ENCODE data around the gene PCARE. TPM values are rescaled to one million over a fixed set of nuclear protein-coding genes. Genes with fewer than 3 reads are reported as not detected.

Gene PCARE
- total and polyA plus RNA-seq, 2 of the 8 experiments (the other 6 are each of a cell fraction or from before 2014, with no cell fraction given), result not detected

GRCh38 chr2:29046321-29046720, 28.0 kb downstream of the PCARE start:
- Histone ChIP-seq H3K4me2 (ENCODE audit: insufficient read depth in 1 of 2, low read depth in 2 of 2, low read length in 2 of 2) (no peak overlapping the region), H3K23me2 (ENCODE audit: low read depth, low read length) (peaks cover 5% of the 10 kb centered on the region; the same call in 1 of the 2 replicates), H4K5ac (ENCODE audit: insufficient read length, low read depth, low read length) (no peak overlapping the region), H3K4me1 (replicated peaks in 1 of 4; ENCODE audit: control insufficient read depth in 3 of 4, insufficient read depth in 4 of 4, low read length in 3 of 4) (no peaks in the 10 kb centered on the region; a peak in 1 of 7 replicates), H2BK12ac (ENCODE audit: low read depth, low read length) (no peak overlapping the region), H3K27me3 (replicated peaks in 1 of 4; ENCODE audit: control insufficient read depth in 3 of 4, extremely low read depth in 1 of 4, insufficient read depth in 3 of 4, low read length in 3 of 4) (no peaks in the 10 kb centered on the region), H3K79me1 (ENCODE audit: low read depth, low read length) (no peaks in the 10 kb centered on the region), H2AFZ (ENCODE audit: low read length) (no peak overlapping the region), H2AK5ac (ENCODE audit: low read depth, low read length) (no peak overlapping the region), H3K27ac (ENCODE audit: low read depth, low read length) (no peak overlapping the region), H3K9me3 (ENCODE audit: insufficient read depth in 2 of 2, low read depth in 1 of 2, low read length in 1 of 2) (no peaks in the 10 kb centered on the region), H2BK15ac (ENCODE audit: low read length) (no peak overlapping the region), H3K56ac (replicated peaks; ENCODE audit: insufficient read length, low read depth, low read length) (no peak overlapping the region), H3K4ac (replicated peaks; ENCODE audit: insufficient read length, low read depth, low read length) (no peak overlapping the region), H2BK20ac (ENCODE audit: low read length) (no peak overlapping the region), H3K14ac (ENCODE audit: insufficient read length) (no peak overlapping the region), H3K79me2 (ENCODE audit: control insufficient read depth in 1 of 2, insufficient read depth in 2 of 2, low read length in 2 of 2) (no peaks in the 10 kb centered on the region), H3K36me3 (ENCODE audit: control insufficient read depth in 2 of 4, insufficient read depth in 4 of 4, low read length in 3 of 4) (no peaks in the 10 kb centered on the region), H3K4me3 (ENCODE audit: extremely low read depth in 1 of 4, insufficient read depth in 2 of 4, low read depth in 3 of 4, low read length in 4 of 4) (no peak overlapping the region), H3K18ac (ENCODE audit: extremely low read depth, low read length) (no peak overlapping the region), H2BK120ac (replicated peaks; ENCODE audit: low read depth, low read length) (no peak overlapping the region), H4K91ac (replicated peaks; ENCODE audit: insufficient read length, low read length) (no peak overlapping the region), H2BK5ac (ENCODE audit: low read depth, low read length) (no peak overlapping the region; the same call in 1 of the 2 replicates), H4K8ac (ENCODE audit: extremely low read depth, insufficient read depth, low read length) (0 out of 2 replicates have a peak overlapping the region, but pooled peaks have one; percentile 12), H4K20me1 (replicated peaks in 1 of 2; ENCODE audit: control insufficient read depth in 1 of 2, insufficient read depth in 2 of 2, low read length in 2 of 2) (no peaks in the 10 kb centered on the region), H3K9ac (replicated peaks in 1 of 4; ENCODE audit: extremely low read depth in 1 of 4, low read depth in 3 of 4, low read length in 3 of 4) (no peak overlapping the region), H3K23ac (ENCODE audit: insufficient read length) (no peak overlapping the region)
- POLR2A ChIA-PET (ENCODE audit: partially characterized antibody), result no interaction called here
- DNase-seq (ENCODE audit: low read depth in 1 of 2, low spot score in 2 of 2), result no peak
- 81% methylated on average over 2 of the region's 2 CpGs; no CpG with 5 or more reads in 1 of the 2 experiments for WGBS, 2 experiments (ENCODE audit: extremely low coverage in 1 of 2, insufficient coverage in 1 of 2, insufficient read length in 1 of 2, insufficient replicate concordance in 2 of 2, low coverage in 1 of 2, low lambda C conversion rate in 2 of 2, missing lambda C conversion rate in 1 of 2)
- no peak for FAIRE-seq
- CTCF ChIA-PET (ENCODE audit: partially characterized antibody), result interaction anchor here (0.7 to 1.2 kb wide), 2 partner anchors 95 to 418 kb away, joined by 3 read pairs; no protein-coding TSS in a partner anchor
- TF ChIP-seq ATF3 (IDR thresholded peaks at IDR 0.05; ENCODE audit: insufficient read depth, low read depth, low read length), result no peak

Measured in H1 (cell line).